ENCODE results near the gene MAMLD1.

Gene MAMLD1

GRCh38 chrX:150514462-150514861 lies 151.3 kb downstream of the MAMLD1 start:
- TF ChIP-seq ZFP30 (CRISPR knock-in tag; IDR thresholded peaks at IDR 0.05) (no peak), SNAI2 (CRISPR knock-in tag; IDR thresholded peaks at IDR 0.05) (no peak), TCF4 (CRISPR knock-in tag; IDR thresholded peaks at IDR 0.05; ENCODE audit: borderline replicate concordance) (no peak), ZC3H10 (CRISPR knock-in tag; IDR thresholded peaks at IDR 0.05) (no peak), ISL1 (CRISPR knock-in tag; IDR thresholded peaks at IDR 0.05) (no peak), PATZ1 (CRISPR knock-in tag; IDR thresholded peaks at IDR 0.05; ENCODE audit: borderline replicate concordance) (no peak), ZFP3 (CRISPR knock-in tag; IDR thresholded peaks at IDR 0.05) (no peak), TSHZ2 (CRISPR knock-in tag; IDR thresholded peaks at IDR 0.05) (no peak), ZNF8 (CRISPR knock-in tag; IDR thresholded peaks at IDR 0.05) (no peak), CSDC2 (CRISPR knock-in tag; IDR thresholded peaks at IDR 0.05) (no peak), ARNTL (CRISPR knock-in tag; IDR thresholded peaks at IDR 0.05; ENCODE audit: borderline replicate concordance, low read depth) (no peak), PPARA (CRISPR knock-in tag; IDR thresholded peaks at IDR 0.05; ENCODE audit: borderline replicate concordance) (no peak), BACH2 (CRISPR knock-in tag; IDR thresholded peaks at IDR 0.05; ENCODE audit: borderline replicate concordance) (no peak), ZNF70 (CRISPR knock-in tag; IDR thresholded peaks at IDR 0.05) (no peak), GLIS3 (CRISPR knock-in tag; IDR thresholded peaks at IDR 0.05) (no peak), ESRRG (CRISPR knock-in tag; IDR thresholded peaks at IDR 0.05) (no peak)
- TF ChIP-seq, protein P1, sequence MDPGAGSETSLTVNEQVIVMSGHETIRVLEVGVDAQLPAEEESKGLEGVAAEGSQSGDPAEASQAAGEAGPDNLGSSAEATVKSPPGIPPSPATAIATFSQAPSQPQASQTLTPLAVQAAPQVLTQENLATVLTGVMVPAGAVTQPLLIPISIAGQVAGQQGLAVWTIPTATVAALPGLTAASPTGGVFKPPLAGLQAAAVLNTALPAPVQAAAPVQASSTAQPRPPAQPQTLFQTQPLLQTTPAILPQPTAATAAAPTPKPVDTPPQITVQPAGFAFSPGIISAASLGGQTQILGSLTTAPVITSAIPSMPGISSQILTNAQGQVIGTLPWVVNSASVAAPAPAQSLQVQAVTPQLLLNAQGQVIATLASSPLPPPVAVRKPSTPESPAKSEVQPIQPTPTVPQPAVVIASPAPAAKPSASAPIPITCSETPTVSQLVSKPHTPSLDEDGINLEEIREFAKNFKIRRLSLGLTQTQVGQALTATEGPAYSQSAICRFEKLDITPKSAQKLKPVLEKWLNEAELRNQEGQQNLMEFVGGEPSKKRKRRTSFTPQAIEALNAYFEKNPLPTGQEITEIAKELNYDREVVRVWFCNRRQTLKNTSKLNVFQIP (CRISPR knock-in tag; IDR thresholded peaks at IDR 0.05; ENCODE audit: borderline replicate concordance, low read depth) = no peak
- TF ChIP-seq, protein P2, sequence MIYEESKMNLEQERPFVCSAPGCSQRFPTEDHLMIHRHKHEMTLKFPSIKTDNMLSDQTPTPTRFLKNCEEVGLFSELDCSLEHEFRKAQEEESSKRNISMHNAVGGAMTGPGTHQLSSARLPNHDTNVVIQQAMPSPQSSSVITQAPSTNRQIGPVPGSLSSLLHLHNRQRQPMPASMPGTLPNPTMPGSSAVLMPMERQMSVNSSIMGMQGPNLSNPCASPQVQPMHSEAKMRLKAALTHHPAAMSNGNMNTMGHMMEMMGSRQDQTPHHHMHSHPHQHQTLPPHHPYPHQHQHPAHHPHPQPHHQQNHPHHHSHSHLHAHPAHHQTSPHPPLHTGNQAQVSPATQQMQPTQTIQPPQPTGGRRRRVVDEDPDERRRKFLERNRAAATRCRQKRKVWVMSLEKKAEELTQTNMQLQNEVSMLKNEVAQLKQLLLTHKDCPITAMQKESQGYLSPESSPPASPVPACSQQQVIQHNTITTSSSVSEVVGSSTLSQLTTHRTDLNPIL (CRISPR knock-in tag; IDR thresholded peaks at IDR 0.05; ENCODE audit: low read depth) = no peak
- TF ChIP-seq, protein P3, sequence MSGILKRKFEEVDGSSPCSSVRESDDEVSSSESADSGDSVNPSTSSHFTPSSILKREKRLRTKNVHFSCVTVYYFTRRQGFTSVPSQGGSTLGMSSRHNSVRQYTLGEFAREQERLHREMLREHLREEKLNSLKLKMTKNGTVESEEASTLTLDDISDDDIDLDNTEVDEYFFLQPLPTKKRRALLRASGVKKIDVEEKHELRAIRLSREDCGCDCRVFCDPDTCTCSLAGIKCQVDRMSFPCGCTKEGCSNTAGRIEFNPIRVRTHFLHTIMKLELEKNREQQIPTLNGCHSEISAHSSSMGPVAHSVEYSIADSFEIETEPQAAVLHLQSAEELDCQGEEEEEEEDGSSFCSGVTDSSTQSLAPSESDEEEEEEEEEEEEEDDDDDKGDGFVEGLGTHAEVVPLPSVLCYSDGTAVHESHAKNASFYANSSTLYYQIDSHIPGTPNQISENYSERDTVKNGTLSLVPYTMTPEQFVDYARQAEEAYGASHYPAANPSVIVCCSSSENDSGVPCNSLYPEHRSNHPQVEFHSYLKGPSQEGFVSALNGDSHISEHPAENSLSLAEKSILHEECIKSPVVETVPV (CRISPR knock-in tag; IDR thresholded peaks at IDR 0.05) = no peak
- no peak for ATAC-seq

GRCh38 chrX:150515801-150516200 lies 152.7 kb downstream of the MAMLD1 start:
- no peak for ATAC-seq
- TF ChIP-seq RARB (CRISPR knock-in tag; IDR thresholded peaks at IDR 0.05) (no peak), BACH2 (CRISPR knock-in tag; IDR thresholded peaks at IDR 0.05; ENCODE audit: borderline replicate concordance) (no peak), SNAI2 (CRISPR knock-in tag; IDR thresholded peaks at IDR 0.05) (no peak), TSHZ2 (CRISPR knock-in tag; IDR thresholded peaks at IDR 0.05) (no peak), ZFP3 (CRISPR knock-in tag; IDR thresholded peaks at IDR 0.05) (no peak), ESRRG (CRISPR knock-in tag; IDR thresholded peaks at IDR 0.05) (no peak)
- TF ChIP-seq, protein P2 (CRISPR knock-in tag; IDR thresholded peaks at IDR 0.05; ENCODE audit: low read depth) = no peak
